GM21367 (cell line): ENCODE data around the gene ATRAID.

Experiments used
- ATAC-seq: cut with Tn5 transposase; IDR thresholded peaks from one replicate; pipeline ENCODE4 v1.9.1; 2021; ENCODE audit not compliant: unreplicated experiment

Gene ATRAID

DNA sequence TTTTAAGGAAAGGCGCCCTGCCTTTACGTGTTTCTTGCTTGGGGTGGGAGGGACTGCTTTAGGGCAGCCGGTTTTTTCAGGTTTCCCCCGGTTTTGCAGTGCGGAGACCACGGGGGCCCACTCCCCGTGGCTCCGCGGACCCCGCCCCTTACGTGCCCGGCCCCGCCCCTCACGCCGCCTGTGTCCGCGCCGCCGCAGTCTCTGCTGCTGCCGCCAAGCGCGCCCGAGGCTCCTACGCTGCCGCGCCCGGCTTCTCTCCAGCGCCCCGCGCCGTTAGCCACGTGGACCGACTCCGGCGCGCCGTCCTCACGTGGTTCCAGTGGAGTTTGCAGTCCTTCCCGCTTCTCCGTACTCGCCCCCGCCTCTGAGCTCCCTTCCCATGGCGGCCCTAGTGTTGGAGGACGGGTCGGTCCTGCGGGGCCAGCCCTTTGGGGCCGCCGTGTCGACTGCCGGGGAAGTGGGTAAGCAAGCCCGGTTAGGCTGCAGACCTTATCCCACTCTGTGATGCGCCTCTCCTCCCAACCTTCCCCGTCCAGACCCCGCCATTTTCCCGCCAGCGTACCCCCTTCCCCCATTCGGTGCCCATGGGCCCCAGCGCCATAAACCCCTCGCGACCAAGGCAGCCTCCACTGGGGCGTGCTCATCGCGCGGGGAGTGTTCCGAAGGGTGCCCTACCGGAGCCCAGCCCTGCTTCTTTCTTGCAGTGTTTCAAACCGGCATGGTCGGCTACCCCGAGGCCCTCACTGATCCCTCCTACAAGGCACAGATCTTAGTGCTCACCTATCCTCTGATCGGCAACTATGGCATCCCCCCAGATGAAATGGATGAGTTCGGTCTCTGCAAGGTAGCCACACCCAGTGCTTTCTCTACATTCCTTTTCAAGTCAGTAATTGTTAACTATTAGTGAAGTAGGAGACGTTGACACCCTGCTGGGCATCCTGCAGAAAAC lies 5.6 kb downstream of the ATRAID start, which contains the start of gene CAD:
Gene CAD, plus strand, starts transcription at position 197 of the 949 bp plus-strand sequence. Its CDS starts 183 bp downstream, at position 380.
- peak; percentile 74 for ATAC-seq

DNA sequence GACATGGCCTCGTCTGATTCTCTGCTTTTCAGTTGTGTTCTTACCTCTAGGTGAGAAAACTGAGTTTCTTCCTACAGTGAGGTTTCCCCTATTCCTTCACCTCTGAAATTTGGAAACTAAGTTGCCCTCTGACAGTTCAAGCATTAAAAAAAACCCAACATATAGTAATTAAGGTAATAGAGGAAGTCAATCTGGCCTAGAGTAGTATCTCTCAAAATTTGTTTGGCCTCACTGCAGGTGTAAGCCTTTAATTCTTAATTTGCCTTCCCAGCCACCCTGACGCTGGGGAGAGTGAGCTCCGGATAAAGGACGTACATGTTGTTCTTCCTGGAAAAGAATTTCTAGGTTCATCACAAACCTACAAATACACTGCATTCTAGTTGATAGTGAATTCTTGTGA lies 6.8 kb downstream of the ATRAID start:
- no peak for ATAC-seq

DNA sequence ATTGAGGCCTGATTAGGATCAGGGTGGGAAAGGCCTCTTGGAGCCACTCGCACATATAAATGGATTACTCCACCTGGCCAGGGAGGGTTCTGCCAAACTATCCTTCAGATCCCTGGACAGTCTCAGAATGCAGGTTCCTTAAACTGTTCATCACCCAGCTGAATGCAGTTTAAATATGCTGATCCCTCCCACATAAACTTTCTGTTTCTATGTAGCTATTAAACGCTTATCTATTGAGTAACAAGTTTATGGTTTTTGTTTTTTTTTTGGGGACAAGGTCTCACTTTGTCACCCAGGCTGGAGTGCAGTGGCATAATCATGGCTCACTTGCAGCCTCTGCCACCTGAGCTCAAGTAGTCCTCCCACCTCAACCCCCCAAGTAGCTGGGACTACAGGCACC lies 7.2 kb downstream of the ATRAID start:
- no peak for ATAC-seq

DNA sequence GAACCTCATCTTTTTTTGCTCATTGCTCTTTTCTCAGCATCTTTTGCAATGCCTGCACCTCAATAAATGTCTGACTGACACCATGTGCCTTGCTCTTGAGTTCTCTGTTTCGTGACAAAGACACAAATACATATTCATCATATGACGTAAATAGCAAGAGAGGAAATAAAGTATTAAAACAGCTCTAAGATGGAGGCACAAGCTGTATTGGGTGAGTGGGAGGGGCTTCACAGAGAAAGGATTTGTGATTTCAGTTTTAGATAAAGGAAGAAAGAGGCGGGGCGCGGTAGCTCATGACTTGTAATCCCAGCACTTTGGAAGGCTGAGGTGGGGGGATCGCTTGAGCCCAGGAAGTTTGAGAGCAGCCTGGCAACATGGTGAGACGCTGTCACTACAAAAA lies 8.2 kb downstream of the ATRAID start:
- ATAC-seq: no peak

DNA sequence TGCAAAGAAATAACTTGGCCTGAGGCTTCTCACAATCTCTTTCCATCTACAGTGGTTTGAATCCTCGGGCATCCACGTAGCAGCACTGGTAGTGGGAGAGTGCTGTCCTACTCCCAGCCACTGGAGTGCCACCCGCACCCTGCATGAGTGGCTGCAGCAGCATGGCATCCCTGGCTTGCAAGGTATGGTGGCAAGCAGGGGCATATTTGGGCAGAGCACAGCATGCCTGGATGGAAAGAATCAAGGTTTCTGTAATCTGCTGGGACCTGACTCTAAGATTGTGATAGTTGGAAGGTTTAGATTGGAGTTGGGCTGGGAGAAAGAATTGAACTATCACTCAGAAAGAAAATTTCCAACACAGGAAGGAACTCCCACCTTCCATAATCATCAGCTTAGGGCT lies 9.3 kb downstream of the ATRAID start:
- ATAC-seq: no peak

- no peak for ATAC-seq
These were observed 10.6 kb downstream of the ATRAID start for GRCh38 chr2:27222407-27222806.

- no peak for ATAC-seq
These were observed 11.6 kb downstream of the ATRAID start for GRCh38 chr2:27223416-27223815.

- no peak for ATAC-seq
These were observed 13.7 kb downstream of the ATRAID start for GRCh38 chr2:27225526-27225925.

DNA sequence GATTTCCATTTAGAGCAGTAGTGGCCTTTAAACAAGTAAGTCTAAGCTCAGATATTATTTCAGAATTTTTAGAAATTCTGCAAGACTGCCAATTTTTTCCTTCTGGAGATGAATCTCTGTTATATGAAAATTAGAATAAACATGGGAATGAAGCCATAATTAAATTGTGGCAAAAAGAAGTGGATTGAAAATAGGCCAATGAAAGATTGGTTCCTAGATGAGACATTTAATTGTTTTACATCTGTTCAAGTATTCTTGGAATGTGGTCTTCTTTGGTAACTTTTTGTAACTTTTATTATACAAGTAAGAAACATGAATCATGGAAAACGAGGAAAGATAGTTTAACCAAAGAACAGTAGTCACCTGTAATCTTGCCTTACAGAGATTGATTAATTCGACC lies 15.7 kb downstream of the ATRAID start:
- ATAC-seq: no peak

DNA sequence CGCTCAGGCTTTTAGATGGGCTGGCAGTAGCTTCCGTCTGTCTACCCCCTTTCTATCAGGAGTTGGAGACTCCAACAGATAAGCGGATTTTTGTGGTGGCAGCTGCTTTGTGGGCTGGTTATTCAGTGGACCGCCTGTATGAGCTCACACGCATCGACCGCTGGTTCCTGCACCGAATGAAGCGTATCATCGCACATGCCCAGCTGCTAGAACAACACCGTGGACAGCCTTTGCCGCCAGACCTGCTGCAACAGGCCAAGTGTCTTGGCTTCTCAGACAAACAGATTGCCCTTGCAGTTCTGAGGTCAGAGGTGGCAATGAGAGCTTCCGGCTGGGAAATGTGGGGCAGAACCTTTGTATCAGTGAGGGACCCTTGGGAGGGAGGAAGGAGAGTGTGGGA lies 20.1 kb downstream of the ATRAID start:
- ATAC-seq: no peak

DNA sequence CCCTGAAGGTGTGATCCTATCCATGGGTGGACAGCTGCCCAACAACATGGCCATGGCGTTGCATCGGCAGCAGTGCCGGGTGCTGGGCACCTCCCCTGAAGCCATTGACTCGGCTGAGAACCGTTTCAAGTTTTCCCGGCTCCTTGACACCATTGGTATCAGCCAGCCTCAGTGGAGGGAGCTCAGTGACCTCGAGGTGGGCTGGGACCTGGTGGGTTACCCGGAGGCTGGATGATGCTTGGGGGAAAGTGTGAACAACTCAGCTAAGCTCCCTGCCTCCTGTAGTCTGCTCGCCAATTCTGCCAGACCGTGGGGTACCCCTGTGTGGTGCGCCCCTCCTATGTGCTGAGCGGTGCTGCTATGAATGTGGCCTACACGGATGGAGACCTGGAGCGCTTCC lies 21.5 kb downstream of the ATRAID start:
- ATAC-seq: no peak

DNA sequence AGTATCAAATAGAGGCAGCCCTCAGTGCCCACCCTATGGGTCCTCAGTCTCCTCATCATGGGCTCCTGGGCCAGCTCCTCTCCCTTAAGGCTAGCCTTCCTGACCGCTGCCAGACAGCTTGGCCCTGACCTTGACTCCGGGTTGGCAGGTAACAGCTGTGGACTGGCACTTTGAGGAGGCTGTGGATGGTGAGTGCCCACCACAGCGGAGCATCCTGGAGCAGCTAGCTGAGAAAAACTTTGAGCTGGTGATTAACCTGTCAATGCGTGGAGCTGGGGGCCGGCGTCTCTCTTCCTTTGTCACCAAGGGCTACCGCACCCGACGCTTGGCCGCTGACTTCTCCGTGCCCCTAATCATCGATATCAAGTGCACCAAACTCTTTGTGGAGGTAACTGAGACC lies 24.3 kb downstream of the ATRAID start:
- no peak for ATAC-seq

GRCh38 chr2:27236626-27237025 lies 24.8 kb downstream of the ATRAID start:
- no peak for ATAC-seq

DNA sequence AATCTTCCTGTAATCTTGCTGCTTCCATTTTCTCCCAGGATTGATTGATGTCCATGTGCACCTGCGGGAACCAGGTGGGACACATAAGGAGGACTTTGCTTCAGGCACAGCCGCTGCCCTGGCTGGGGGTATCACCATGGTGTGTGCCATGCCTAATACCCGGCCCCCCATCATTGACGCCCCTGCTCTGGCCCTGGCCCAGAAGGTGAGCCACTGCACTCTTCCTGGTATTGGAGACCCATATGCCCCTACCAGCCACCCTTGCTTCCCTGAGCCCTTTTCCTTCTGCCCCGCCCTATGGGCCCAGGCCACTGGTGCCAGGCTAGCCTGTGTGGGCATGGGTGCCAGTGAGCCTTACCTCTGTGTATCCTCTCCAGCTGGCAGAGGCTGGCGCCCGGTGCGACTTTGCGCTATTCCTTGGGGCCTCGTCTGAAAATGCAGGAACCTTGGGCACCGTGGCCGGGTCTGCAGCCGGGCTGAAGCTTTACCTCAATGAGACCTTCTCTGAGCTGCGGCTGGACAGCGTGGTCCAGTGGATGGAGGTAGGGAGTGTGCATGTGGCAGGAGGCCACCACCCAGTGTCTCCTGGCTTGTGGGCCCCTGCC lies 25.6 kb downstream of the ATRAID start:
- no peak for ATAC-seq

DNA sequence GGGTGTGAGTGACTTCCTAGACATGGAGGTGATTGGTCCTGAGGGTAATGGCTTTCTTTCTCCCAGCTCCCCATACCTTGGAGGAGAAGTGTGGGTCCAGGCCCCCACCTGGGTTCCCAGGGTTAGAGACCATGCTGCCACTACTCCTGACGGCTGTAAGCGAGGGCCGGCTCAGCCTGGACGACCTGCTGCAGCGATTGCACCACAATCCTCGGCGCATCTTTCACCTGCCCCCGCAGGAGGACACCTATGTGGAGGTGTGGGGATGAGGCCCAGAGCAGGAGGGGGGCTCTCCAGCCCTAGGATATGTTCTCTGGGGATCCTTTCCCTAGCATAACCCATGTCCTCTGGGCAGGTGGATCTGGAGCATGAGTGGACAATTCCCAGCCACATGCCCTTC lies 27.1 kb downstream of the ATRAID start:
- ATAC-seq: no peak

GRCh38 chr2:27240406-27240805 lies 28.6 kb downstream of the ATRAID start:
- ATAC-seq: no peak

DNA sequence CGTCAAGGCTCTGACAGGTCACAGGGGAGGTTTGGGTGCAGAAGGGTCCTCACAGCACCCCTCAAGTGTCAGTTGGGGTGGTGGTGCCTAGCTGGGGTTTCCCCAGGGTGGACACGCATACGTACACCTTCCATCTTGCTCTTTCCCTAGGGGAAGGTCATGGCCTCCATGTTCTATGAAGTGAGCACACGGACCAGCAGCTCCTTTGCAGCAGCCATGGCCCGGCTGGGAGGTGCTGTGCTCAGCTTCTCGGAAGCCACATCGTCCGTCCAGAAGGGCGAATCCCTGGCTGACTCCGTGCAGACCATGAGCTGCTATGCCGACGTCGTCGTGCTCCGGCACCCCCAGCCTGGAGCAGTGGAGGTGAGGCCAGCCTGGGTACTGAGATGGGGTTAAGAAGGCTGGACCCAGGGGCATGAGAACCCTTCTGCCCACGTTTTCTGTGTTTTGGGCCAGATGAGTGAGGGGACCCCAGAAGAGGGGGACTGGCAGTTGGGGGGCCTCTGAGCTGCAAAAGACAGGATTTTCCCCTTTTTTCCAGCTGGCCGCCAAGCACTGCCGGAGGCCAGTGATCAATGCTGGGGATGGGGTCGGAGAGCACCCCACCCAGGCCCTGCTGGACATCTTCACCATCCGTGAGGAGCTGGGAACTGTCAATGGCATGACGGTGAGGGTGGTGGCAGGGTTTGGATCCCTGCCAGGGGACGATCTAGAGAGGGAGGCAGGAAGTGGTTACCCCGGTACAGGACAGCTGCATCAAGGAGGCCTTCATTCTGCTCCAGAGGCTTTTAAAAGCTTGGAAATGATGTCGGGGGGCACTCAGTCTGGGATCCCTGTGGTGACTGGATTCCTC lies 30.1 kb downstream of the ATRAID start:
- ATAC-seq: no peak

GRCh38 chr2:27242614-27242951 lies 30.7 kb downstream of the ATRAID start:
- ATAC-seq: no peak

- ATAC-seq: no peak
These were observed 31.7 kb downstream of the ATRAID start for GRCh38 chr2:27243391-27244130.

GRCh38 chr2:27245116-27245515 lies 33.3 kb downstream of the ATRAID start:
- no peak for ATAC-seq

GRCh38 chr2:27245626-27246025 lies 33.8 kb downstream of the ATRAID start:
- ATAC-seq: no peak
